HepG2 (cell line): ENCODE results near the gene KRT32. TPM values are rescaled to one million over a fixed set of nuclear protein-coding genes. Genes with fewer than 3 reads are reported as not detected.

Experiments used
- ATAC-seq: fragments of 200-7000 bp; cut with Tn5 transposase; 3 replicates; pipeline ENCODE4 v1.9.1; 2020; ENCODE audit warnings: mild to moderate bottlenecking, moderate library complexity
- Bru-seq: library from RNA; stranded (reverse); fragments of 400-500 nt; gene quantifications from one replicate; lab custom pipeline; 2021; lab: Mats Ljungman, UMichigan
- BruChase-seq, 2 experiments: library from RNA; stranded (reverse); fragments of 400-500 nt; gene quantifications; one replicate each; lab custom pipeline; 2021; lab: Mats Ljungman, UMichigan
- BruUV-seq: library from RNA; stranded (reverse); fragments of 400-500 nt; replicated peaks from 2 replicates; lab custom pipeline; 2021; lab: Mats Ljungman, UMichigan
- CTCF ChIA-PET: fragments of 300-600 bp; formaldehyde crosslinking; extraction: SDS; loops from one replicate; lab custom pipeline; 2021; ENCODE audit warnings: low total read pairs, inconsistent platforms, low intra/inter-chr PET ratio; lab: Yijun Ruan, JAX
- POLR2A ChIA-PET: fragments of 350-600 bp; sonication (Branson Sonifier 250); formaldehyde crosslinking; loops from one replicate; lab custom pipeline; 2020; ENCODE audit warnings: antibody characterized with exemption, inconsistent platforms; lab: Yijun Ruan, JAX
- DNase-seq: peaks from one replicate; pipeline ENCODE4 v3.0.0-alpha.2; 2015; ENCODE audit warnings: low spot score
- FAIRE-seq: peaks from 3 replicates; lab custom pipeline; 2011; peaks lifted over from hg19 to GRCh38; lab: Jason Lieb, UNC
- H2AFZ ChIP-seq: one replicate; pipeline ENCODE4 v1.6.1; 2011; ENCODE audit warnings: low read length, inconsistent platforms
- H3K27ac ChIP-seq: fragments of 300-600 bp; 3 replicates; pipeline ENCODE4 v1.8.0; 2011; ENCODE audit warnings: mixed run types, mild to moderate bottlenecking, mixed read lengths, low read length, inconsistent platforms; ENCODE audit not compliant: insufficient read depth; ENCODE audit errors: extremely low read length
- H3K27me3 ChIP-seq, 2 experiments: fragments of 200-600 bp in 1 of 2; 2 replicates in 1 of 2; 3 replicates in 1 of 2; pipeline versions ENCODE4 v1.6.0 to v1.8.0; 2011; ENCODE audit warnings: low read length in 2 of 2, mild to moderate bottlenecking in 2 of 2, moderate library complexity in 2 of 2, inconsistent platforms in 1 of 2; ENCODE audit not compliant: insufficient read depth in 2 of 2, control insufficient read depth in 1 of 2
- H3K36me3 ChIP-seq, 2 experiments: fragments of 200-600 bp in 1 of 2; replicated peaks in 1 of 2; 2 replicates in 1 of 2; 3 replicates in 1 of 2; pipeline versions ENCODE4 v1.5.1 to v1.8.0; 2011; ENCODE audit warnings: low read length in 2 of 2, inconsistent platforms in 1 of 2; ENCODE audit not compliant: insufficient read depth in 2 of 2, control insufficient read depth in 1 of 2
- H3K4me1 ChIP-seq: 2 replicates; pipeline ENCODE4 v1.5.1; 2012; ENCODE audit warnings: low read length, inconsistent platforms; ENCODE audit not compliant: insufficient read depth
- H3K4me2 ChIP-seq: 2 replicates; pipeline ENCODE4 v1.6.0; 2011; ENCODE audit warnings: low read depth, low read length, inconsistent platforms
- H3K4me3 ChIP-seq, 3 experiments: fragments of 200-600 bp in 1 of 3; sonication (generic), shearing (Covaris generic) in 1 of 3; replicated peaks in 1 of 3; 2 replicates each; pipeline ENCODE4 v1.5.1; 2011 to 2016; ENCODE audit warnings: low read length in 3 of 3, inconsistent platforms in 2 of 3, low read depth in 2 of 3, mild to moderate bottlenecking in 2 of 3, control low read depth in 1 of 3, mixed read lengths in 1 of 3; ENCODE audit not compliant: insufficient read depth in 1 of 3
- H3K79me2 ChIP-seq: one replicate; pipeline ENCODE4 v1.6.1; 2011; ENCODE audit warnings: low read length, inconsistent platforms; ENCODE audit not compliant: insufficient read depth
- H3K9ac ChIP-seq: 2 replicates; pipeline ENCODE4 v1.6.0; 2011; ENCODE audit warnings: mild to moderate bottlenecking, low read depth, low read length, inconsistent platforms; ENCODE audit not compliant: insufficient read depth
- H3K9me3 ChIP-seq: 2 replicates; pipeline ENCODE4 v1.5.1; 2012; ENCODE audit warnings: mild to moderate bottlenecking, low read length
- H4K20me1 ChIP-seq: 2 replicates; pipeline ENCODE4 v1.6.0; 2011; ENCODE audit warnings: inconsistent platforms, mild to moderate bottlenecking, low read length, moderate library complexity; ENCODE audit not compliant: insufficient read depth
- RFXAP ChIP-seq: sonication (generic); formaldehyde crosslinking; IDR thresholded peaks from 2 replicates; pipeline ENCODE4 v1.4.0; 2020; ENCODE audit warnings: missing genetic modification reagents, borderline replicate concordance
- ZBTB7A ChIP-seq: sonication (generic); formaldehyde crosslinking; IDR thresholded peaks from 2 replicates; pipeline ENCODE4 v1.8.0; 2022; ENCODE audit warnings: mild to moderate bottlenecking, missing genetic modification reagents
- ZBTB7B ChIP-seq: sonication (generic); formaldehyde crosslinking; IDR thresholded peaks from 2 replicates; pipeline ENCODE4 v1.4.0; 2020; ENCODE audit warnings: missing genetic modification reagents
- WGBS: methylation state at CpG from one replicate; pipeline ENCODE4 v1.1.6; 2017; ENCODE audit warnings: low lambda C conversion rate; 5-methylcytosine and 5-hydroxymethylcytosine counted together
- in situ Hi-C: cut with HindIII; loops from 2 replicates; pipeline ENCODE4 v1.10.0; 2017; ENCODE audit warnings: low pct_unique_long_range_greater_than_20kb; ENCODE audit not compliant: extremely low pct_ligation_motif_present
- intact Hi-C: fragments of 100-400 bp; cut with micrococcal nuclease; formaldehyde crosslinking; loops from one replicate; pipeline ENCODE4 v1.10.0; 2022; ENCODE audit not compliant: unreplicated experiment
- long read RNA-seq, 2 experiments: library from RNA in 1 of 2; library from polyadenylated mRNA in 1 of 2; stranded (forward) in 1 of 2; unstranded in 1 of 2; transcript quantifications; one replicate each; pipeline ENCODE4 v2.0.0, GENCODE V29; 2019 to 2022
- polyA minus RNA-seq, 3 experiments: library from RNA; depleted of rRNA, polyadenylated mRNA; stranded (reverse); fragments of >200 nt; gene quantifications; 2 replicates each; pipeline ENCODE4 v1.2.3, GENCODE V29; 2011; ENCODE audit warnings: low replicate concordance in 1 of 3
- polyA plus RNA-seq, 8 experiments: library from polyadenylated mRNA; depleted of rRNA in 3 of 8; stranded (reverse) in 7 of 8; unstranded in 1 of 8; fragments of >200 nt; fragmentation: Illumina TruSeq in 4 of 8; extraction: Trizol in 4 of 8; gene quantifications; 2 replicates each; pipeline versions ENCODE4 v1.2.1 to v1.2.3, GENCODE V29; 2011 to 2016; ENCODE audit warnings: low read depth in 4 of 8, missing spikeins in 1 of 8, mixed read lengths in 1 of 8; ENCODE audit not compliant: insufficient read depth in 1 of 8
- total RNA-seq, 5 experiments: library from RNA; depleted of rRNA; stranded (reverse); fragments of >200 nt; fragmentation: Illumina TruSeq; extraction: Trizol; gene quantifications; 2 replicates each; pipeline ENCODE4 v1.2.3, GENCODE V29; 2016; ENCODE audit warnings: low read depth in 1 of 5
- TF ChIP-seq, protein P1 (sequence below): sonication (generic); formaldehyde crosslinking; IDR thresholded peaks from 2 replicates; pipeline ENCODE4 v1.4.0; 2020; ENCODE audit warnings: missing genetic modification reagents, borderline replicate concordance

The KRT32 gene
- total RNA-seq (2016; rRNA removed; fragmentation: Illumina TruSeq; extraction: Trizol), result not detected in 2 replicates
- not detected in 2 replicates for total RNA-seq (2016; cell fraction: cytosol; rRNA removed; fragmentation: Illumina TruSeq; extraction: Trizol; ENCODE audit: low read depth)
- not detected in 2 replicates for total RNA-seq (2016; cell fraction: insoluble cytoplasmic fraction; rRNA removed; fragmentation: Illumina TruSeq; extraction: Trizol)
- not detected in 2 replicates for total RNA-seq (2016; cell fraction: membrane; rRNA removed; fragmentation: Illumina TruSeq; extraction: Trizol)
- not detected in 2 replicates for total RNA-seq (2016; cell fraction: nucleus; rRNA removed; fragmentation: Illumina TruSeq; extraction: Trizol)
- polyA plus RNA-seq (2011; rRNA removed), result not detected in 2 replicates
- not detected in 2 replicates for polyA plus RNA-seq (2011; cell fraction: cytosol; rRNA removed)
- not detected in 2 replicates for polyA plus RNA-seq (2011; cell fraction: nucleus; rRNA removed)
- not detected in 2 replicates for polyA plus RNA-seq (2012)
- not detected in 2 replicates for polyA plus RNA-seq (2016; cell fraction: cytosol; fragmentation: Illumina TruSeq; extraction: Trizol; ENCODE audit: low read depth)
- polyA plus RNA-seq (2016; cell fraction: insoluble cytoplasmic fraction; fragmentation: Illumina TruSeq; extraction: Trizol; ENCODE audit: low read depth), result not detected in 2 replicates
- not detected in 2 replicates for polyA plus RNA-seq (2016; cell fraction: membrane; fragmentation: Illumina TruSeq; extraction: Trizol; ENCODE audit: low read depth)
- not detected in 2 replicates for polyA plus RNA-seq (2016; cell fraction: nucleus; fragmentation: Illumina TruSeq; extraction: Trizol; ENCODE audit: insufficient read depth, low read depth)
- polyA minus RNA-seq (2011; rRNA and poly(A)+ RNA removed; ENCODE audit: low replicate concordance), result not detected in 2 replicates
- polyA minus RNA-seq (2011; cell fraction: cytosol; rRNA and poly(A)+ RNA removed), result not detected in 2 replicates
- polyA minus RNA-seq (2011; cell fraction: nucleus; rRNA and poly(A)+ RNA removed), result not detected in 2 replicates
- Bru-seq, nascent RNA, result not detected
- not detected for BruChase-seq, experiment 1, labeled RNA remaining after a 6-hour chase
- not detected for BruChase-seq, experiment 2, labeled RNA remaining after a 2-hour chase
- long read RNA-seq, experiment 1, result 0 reads
- long read RNA-seq, experiment 2, result 0 reads

GRCh38 chr17:41466988-41467387 lies at the start of gene KRT32:
Gene KRT32, minus strand, starts transcription at chr17:41467386. Its CDS starts 61 bp downstream, at chr17:41467325.
- Histone ChIP-seq H3K9me3 (no peaks in the 10 kb centered on the region), H3K27ac (no peak within 1 kb of the TSS), H3K9ac (no peak within 1 kb of the TSS), H3K36me3 (no peaks in the 10 kb centered on the region), H3K4me1 (no peaks in the 10 kb centered on the region), H4K20me1 (no peaks in the 10 kb centered on the region), H3K79me2 (no peaks in the 10 kb centered on the region), H2AFZ (no peak within 1 kb of the TSS), H3K4me3 (no peak within 1 kb of the TSS), H3K27me3 (peaks cover 2 to 43% of the 10 kb centered on the region in 2 experiments; a peak in 3 of 5 replicates), H3K4me2 (no peak within 1 kb of the TSS)
- TF ChIP-seq ZBTB7B (CRISPR knock-in tag), result no peak
- TF ChIP-seq RFXAP (CRISPR knock-in tag), result no peak
- TF ChIP-seq, protein P1, sequence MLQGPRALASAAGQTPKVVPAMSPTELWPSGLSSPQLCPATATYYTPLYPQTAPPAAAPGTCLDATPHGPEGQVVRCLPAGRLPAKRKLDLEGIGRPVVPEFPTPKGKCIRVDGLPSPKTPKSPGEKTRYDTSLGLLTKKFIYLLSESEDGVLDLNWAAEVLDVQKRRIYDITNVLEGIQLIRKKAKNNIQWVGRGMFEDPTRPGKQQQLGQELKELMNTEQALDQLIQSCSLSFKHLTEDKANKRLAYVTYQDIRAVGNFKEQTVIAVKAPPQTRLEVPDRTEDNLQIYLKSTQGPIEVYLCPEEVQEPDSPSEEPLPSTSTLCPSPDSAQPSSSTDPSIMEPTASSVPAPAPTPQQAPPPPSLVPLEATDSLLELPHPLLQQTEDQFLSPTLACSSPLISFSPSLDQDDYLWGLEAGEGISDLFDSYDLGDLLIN (CRISPR knock-in tag), result no peak
- no peak for TF ChIP-seq ZBTB7A (CRISPR knock-in tag)
- no peak for FAIRE-seq
- intact Hi-C loops (no loop called here), in situ Hi-C loops (no loop called here)
- 35% methylated on average over 9 of the region's 14 CpGs for WGBS
- BruUV-seq, result no TSS peak
- CTCF ChIA-PET, result no interaction called here
- no peak for ATAC-seq
- no peak for DNase-seq
- POLR2A ChIA-PET, result no interaction called here
